GM12801 (cell line): ENCODE measurements around the gene HOMER2.

Experiments
- CTCF ChIP-seq: IDR thresholded peaks from one replicate; pipeline ENCODE4 v1.5.1; 2011; ENCODE audit warnings: control low read depth; ENCODE audit not compliant: insufficient read length; ENCODE audit errors: extremely low read depth

HOMER2 gene

GRCh38 chr15:82936966-82937711 lies 15.4 kb downstream of the HOMER2 start:
- no peak for TF ChIP-seq CTCF

GRCh38 chr15:82935382-82935781 lies 17.1 kb downstream of the HOMER2 start:
- TF ChIP-seq CTCF, result no peak

GRCh38 chr15:82934100-82934880 lies 18.2 kb downstream of the HOMER2 start:
- TF ChIP-seq CTCF, result no peak

GRCh38 chr15:82933576-82933975 lies 18.9 kb downstream of the HOMER2 start:
- no peak for TF ChIP-seq CTCF

GRCh38 chr15:82931221-82931620 lies 21.3 kb downstream of the HOMER2 start:
- no peak for TF ChIP-seq CTCF

GRCh38 chr15:82930461-82930860 lies 22.1 kb downstream of the HOMER2 start:
- TF ChIP-seq CTCF, result no peak

GRCh38 chr15:82928711-82929110 lies 23.8 kb downstream of the HOMER2 start:
- TF ChIP-seq CTCF, result no peak
